Hair follicular keratinocyte (primary cell): ENCODE results near the gene DYNLT2. TPM values are rescaled to one million over a fixed set of nuclear protein-coding genes. Genes with fewer than 3 reads are reported as not detected.

ENCODE experiments used
- total RNA-seq: library from RNA; depleted of rRNA; stranded (reverse); fragments of >200 nt; gene quantifications from 2 replicates; pipeline ENCODE4 v1.2.3, GENCODE V29; 2015

The DYNLT2 gene
- 0.34 and 0.94 TPM in 2 replicates for total RNA-seq

DNA sequence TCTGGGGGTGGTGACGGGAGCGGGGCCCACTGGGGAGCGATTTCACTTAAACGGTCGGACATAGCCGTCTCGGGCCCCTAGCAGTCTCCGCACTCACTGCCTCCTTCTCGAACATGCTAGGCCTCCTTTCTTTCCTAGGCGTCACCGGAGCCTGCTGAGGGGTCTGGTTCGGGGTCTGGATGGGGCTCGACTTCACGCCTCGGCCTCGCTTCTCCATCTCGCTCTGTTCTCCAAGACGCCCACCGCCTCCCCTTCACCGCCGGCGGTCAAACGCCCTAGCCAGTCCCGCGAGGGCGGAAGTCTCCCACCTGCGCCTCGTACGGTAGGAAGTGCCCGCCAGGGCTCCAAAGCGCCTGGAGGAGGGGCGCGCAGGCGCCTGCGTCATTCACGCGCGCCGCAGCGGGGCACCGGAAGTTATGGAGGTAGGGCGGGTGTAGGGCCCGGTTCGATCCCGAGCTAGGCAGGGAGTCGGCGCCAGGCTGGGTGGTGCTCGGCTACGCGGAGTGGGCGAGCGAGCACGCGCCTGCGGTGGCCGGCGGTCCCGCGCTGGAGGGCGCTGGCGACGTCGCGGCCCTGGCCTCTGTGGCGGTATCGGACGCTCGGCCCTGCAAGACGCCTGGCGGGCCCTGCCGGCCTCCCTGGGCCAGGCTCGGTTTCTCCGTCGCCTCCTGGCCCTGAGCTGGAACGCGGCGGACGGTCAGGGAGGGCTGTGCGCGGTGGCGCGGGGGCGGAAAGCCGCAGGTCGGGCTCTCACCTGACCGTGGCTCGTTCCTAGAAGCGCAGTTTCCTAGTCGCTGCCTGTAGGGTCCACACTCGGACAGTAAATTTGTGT is at the start of gene DYNLT2, which contains the start of gene ERMARD:
TSS of gene DYNLT2 (minus strand) at position 331 of the 832 bp plus-strand sequence. CDS start at position 217, 114 bp downstream.
TSS of gene ERMARD (plus strand) at position 381 of the 832 bp plus-strand sequence. CDS start at position 417, 36 bp downstream.

DNA sequence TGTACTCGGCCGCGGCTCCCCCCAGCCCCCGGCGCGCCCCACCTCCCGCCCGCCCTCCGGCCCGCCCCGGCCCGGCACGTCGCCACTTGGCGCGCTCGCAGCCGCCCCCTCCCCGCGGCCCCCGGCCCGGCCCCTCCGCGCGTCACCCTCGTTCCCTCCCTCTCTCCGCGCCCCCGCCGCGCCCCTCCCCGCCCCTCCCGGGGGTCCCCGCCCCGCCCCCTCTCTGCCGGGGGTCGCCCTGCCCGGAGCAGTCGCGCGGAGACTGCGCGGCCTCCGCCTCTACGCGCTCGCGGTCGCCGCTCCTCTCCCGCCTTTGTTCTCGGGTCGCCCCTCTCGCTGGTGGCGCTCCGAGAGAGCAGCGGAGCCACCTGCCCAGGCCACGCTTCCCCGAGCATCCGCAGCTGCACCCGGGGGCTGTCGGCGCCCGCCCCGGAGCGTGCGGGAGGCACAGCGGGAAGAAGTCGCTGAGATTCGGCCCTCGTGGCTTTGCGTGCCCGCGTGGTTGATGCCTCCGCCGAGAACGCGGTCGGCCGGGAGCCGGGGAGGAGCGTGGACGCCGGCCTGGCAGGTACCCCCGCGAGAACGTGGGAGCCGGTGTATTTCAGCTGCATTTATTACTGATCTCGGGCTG is 26.8 kb downstream of the DYNLT2 start, which contains the start of gene PHF10:
TSS of gene PHF10 (minus strand) at position 7 of the 631 bp plus-strand sequence. CDS start 569 bp downstream, outside the sequence.

GRCh38 chr6:169701954-169702839 is 49.2 kb downstream of the DYNLT2 start, which contains the start of the genes C6orf120 and WDR27:
Gene C6orf120, plus strand, starts transcription at chr6:169702126. Its CDS starts 334 bp downstream, at chr6:169702460.
Gene WDR27, minus strand, starts transcription at chr6:169702029. Its CDS starts 13,024 bp downstream, at chr6:169689005.

Other genes with a start within 250 kb of the DYNLT2 start
- gene WDR27, start 49.5 kb downstream of the DYNLT2 start, total RNA-seq = 9.2 and 10.6 TPM in 2 replicates
- gene C6orf120, start 49.4 kb downstream of the DYNLT2 start, total RNA-seq = 20.5 and 24.0 TPM in 2 replicates
- 7.5 and 9.3 TPM in 2 replicates for gene PHF10, start 27.1 kb downstream of the DYNLT2 start, total RNA-seq
- 16.1 and 16.8 TPM in 2 replicates for gene ERMARD, start 50 bp upstream of the DYNLT2 start, total RNA-seq